GM21381 (cell line): ENCODE results near the gene RAB4A.
"Not testable (repeated sequence)": the region's sequence is repeated elsewhere in the genome, so short reads cannot be mapped to it uniquely, and the experiment has no call there.

Experiments used
- ATAC-seq: cut with Tn5 transposase; IDR thresholded peaks from one replicate; pipeline ENCODE4 v1.9.1; 2021; ENCODE audit warnings: mild to moderate bottlenecking, moderate library complexity; ENCODE audit not compliant: unreplicated experiment

The RAB4A gene

GRCh38 chr1:229295745-229296144 is 24.8 kb downstream of the RAB4A start:
- no peak for ATAC-seq

GRCh38 chr1:229296541-229296941 is 25.6 kb downstream of the RAB4A start:
- ATAC-seq, result no peak

GRCh38 chr1:229297746-229298145 is 26.8 kb downstream of the RAB4A start:
- ATAC-seq, result no peak

GRCh38 chr1:229298420-229298819 is 27.5 kb downstream of the RAB4A start:
- no peak for ATAC-seq

GRCh38 chr1:229298887-229299503 is 28.1 kb downstream of the RAB4A start:
- ATAC-seq, result no peak

- no peak for ATAC-seq
Observed at GRCh38 chr1:229300099-229300757, 29.3 kb downstream of the RAB4A start.

- ATAC-seq, result no peak
Observed at GRCh38 chr1:229302740-229303139, 31.8 kb downstream of the RAB4A start.

GRCh38 chr1:229303855-229304254 is 32.9 kb downstream of the RAB4A start:
- ATAC-seq, result no peak

- ATAC-seq, result no peak
Observed at GRCh38 chr1:229305392-229305791, 34.5 kb downstream of the RAB4A start.

GRCh38 chr1:229309074-229309473 is 38.2 kb downstream of the RAB4A start:
- no peak for ATAC-seq

- no peak for ATAC-seq
Observed at GRCh38 chr1:229309684-229310083, 38.8 kb downstream of the RAB4A start.

GRCh38 chr1:229310833-229311232 is 39.9 kb downstream of the RAB4A start:
- no peak for ATAC-seq

GRCh38 chr1:229316166-229316565 is 45.3 kb downstream of the RAB4A start:
- ATAC-seq, result no peak

GRCh38 chr1:229318056-229318455 is 47.1 kb downstream of the RAB4A start:
- ATAC-seq, result no peak

GRCh38 chr1:229319487-229319886 is 48.6 kb downstream of the RAB4A start:
- no peak for ATAC-seq

- ATAC-seq, result no peak
Observed at GRCh38 chr1:229323201-229323600, 52.3 kb downstream of the RAB4A start.

GRCh38 chr1:229323885-229324553 is 53.1 kb downstream of the RAB4A start:
- no peak for ATAC-seq

GRCh38 chr1:229325401-229325800 is 54.5 kb downstream of the RAB4A start:
- no peak for ATAC-seq

GRCh38 chr1:229325853-229326487 is 55.1 kb downstream of the RAB4A start:
- ATAC-seq, result no peak

- no peak for ATAC-seq
Observed at GRCh38 chr1:229326601-229327000, 55.7 kb downstream of the RAB4A start.

- ATAC-seq, result not testable (repeated sequence)
Observed at GRCh38 chr1:229327765-229328164, 56.9 kb downstream of the RAB4A start.
